H9 (cell line): Measurements from ENCODE around the gene GALNT10. TPM values are rescaled to one million over a fixed set of nuclear protein-coding genes. Genes with fewer than 3 reads are reported as not detected.

ENCODE experiments used
- DNase-seq: peaks from one replicate; pipeline ENCODE4 v3.0.0-alpha.2; 2017
- H2AFZ ChIP-seq: one replicate; pipeline ENCODE4 v1.6.1; 2013; ENCODE audit warnings: mild to moderate bottlenecking, low read length, control low read depth, moderate library complexity
- H2AK5ac ChIP-seq: 2 replicates; pipeline ENCODE4 v1.6.1; 2013; ENCODE audit warnings: low read length, control low read depth, mixed read lengths; ENCODE audit not compliant: insufficient read length
- H2BK120ac ChIP-seq: one replicate; pipeline ENCODE4 v1.6.1; 2013; ENCODE audit warnings: low read depth, mild to moderate bottlenecking, low read length, control low read depth, inconsistent platforms; ENCODE audit not compliant: poor library complexity, severe bottlenecking
- H2BK12ac ChIP-seq: 2 replicates; pipeline ENCODE4 v1.6.1; 2013; ENCODE audit warnings: low read length, control low read depth, mixed read lengths, low read depth; ENCODE audit not compliant: insufficient read length
- H2BK15ac ChIP-seq: 2 replicates; pipeline ENCODE4 v1.6.1; 2013; ENCODE audit warnings: low read depth, low read length, control low read depth
- H2BK20ac ChIP-seq: one replicate; pipeline ENCODE4 v1.6.1; 2013; ENCODE audit warnings: low read depth, mild to moderate bottlenecking, low read length, control low read depth, inconsistent platforms; ENCODE audit not compliant: poor library complexity, severe bottlenecking
- H2BK5ac ChIP-seq: 2 replicates; pipeline ENCODE4 v1.6.1; 2013; ENCODE audit warnings: low read length, control low read depth, mixed read lengths; ENCODE audit not compliant: insufficient read length
- H3K14ac ChIP-seq: 2 replicates; pipeline ENCODE4 v1.6.1; 2013; ENCODE audit warnings: low read length, control low read depth; ENCODE audit not compliant: insufficient read depth
- H3K18ac ChIP-seq: 2 replicates; pipeline ENCODE4 v1.6.1; 2013; ENCODE audit warnings: low read depth, mild to moderate bottlenecking, mixed read lengths, low read length, control low read depth; ENCODE audit not compliant: insufficient read length
- H3K23ac ChIP-seq: 2 replicates; pipeline ENCODE4 v1.6.1; 2013; ENCODE audit warnings: low read length, control low read depth, mixed read lengths, low read depth; ENCODE audit not compliant: insufficient read length
- H3K23me2 ChIP-seq: 2 replicates; pipeline ENCODE4 v1.6.1; 2013; ENCODE audit warnings: low read depth, mild to moderate bottlenecking, mixed read lengths, low read length, control low read depth; ENCODE audit not compliant: insufficient read length, poor library complexity, severe bottlenecking
- H3K27ac ChIP-seq: 2 replicates; pipeline ENCODE4 v1.5.1; 2013; ENCODE audit warnings: low read length, control low read depth, mixed read lengths, low read depth; ENCODE audit not compliant: insufficient read length
- H3K27me3 ChIP-seq: 2 replicates; pipeline ENCODE4 v1.6.1; 2013; ENCODE audit warnings: low read length, control low read depth, inconsistent platforms; ENCODE audit not compliant: insufficient read depth
- H3K4ac ChIP-seq: 2 replicates; pipeline ENCODE4 v1.6.1; 2013; ENCODE audit warnings: low read depth, mild to moderate bottlenecking, control low read depth, inconsistent platforms, low read length, moderate library complexity
- H3K4me1 ChIP-seq: 2 replicates; pipeline ENCODE4 v1.6.1; 2013; ENCODE audit warnings: low read length, control low read depth, inconsistent platforms; ENCODE audit not compliant: insufficient read depth
- H3K4me2 ChIP-seq: 2 replicates; pipeline ENCODE4 v1.6.1; 2013; ENCODE audit warnings: low read length, control low read depth, mixed read lengths; ENCODE audit not compliant: insufficient read length, insufficient read depth
- H3K56ac ChIP-seq: 2 replicates; pipeline ENCODE4 v1.6.1; 2013; ENCODE audit warnings: low read depth, mild to moderate bottlenecking, mixed read lengths, low read length, control low read depth; ENCODE audit not compliant: insufficient read length
- H3K79me1 ChIP-seq: 2 replicates; pipeline ENCODE4 v1.6.1; 2013; ENCODE audit warnings: low read depth, mild to moderate bottlenecking, moderate library complexity, low read length, control low read depth, inconsistent platforms; ENCODE audit not compliant: insufficient read depth, poor library complexity, severe bottlenecking
- H3K79me2 ChIP-seq: 2 replicates; pipeline ENCODE4 v1.6.1; 2013; ENCODE audit warnings: low read length, control low read depth, inconsistent platforms; ENCODE audit not compliant: insufficient read depth
- H3K9ac ChIP-seq: 2 replicates; pipeline ENCODE4 v1.6.1; 2013; ENCODE audit warnings: low read length, control low read depth, mixed read lengths; ENCODE audit not compliant: insufficient read length; ENCODE audit errors: extremely low read depth
- H3K9me3 ChIP-seq: one replicate; pipeline ENCODE4 v1.6.1; 2013; ENCODE audit warnings: low read depth, low read length, inconsistent platforms; ENCODE audit not compliant: control insufficient read depth
- H3T11ph ChIP-seq: one replicate; pipeline ENCODE4 v1.6.1; 2013; ENCODE audit warnings: mild to moderate bottlenecking, low read length, control low read depth, inconsistent platforms
- H4K20me1 ChIP-seq: one replicate; pipeline ENCODE4 v1.6.1; 2013; ENCODE audit not compliant: control insufficient read depth, insufficient read length, insufficient read depth
- H4K5ac ChIP-seq: 2 replicates; pipeline ENCODE4 v1.6.1; 2013; ENCODE audit warnings: low read depth, mild to moderate bottlenecking, mixed read lengths, low read length, control low read depth; ENCODE audit not compliant: insufficient read length
- H4K8ac ChIP-seq: replicated peaks from 2 replicates; pipeline ENCODE4 v1.6.1; 2013; ENCODE audit warnings: low read length, control low read depth, mixed read lengths, low read depth; ENCODE audit not compliant: insufficient read length
- H4K91ac ChIP-seq: 2 replicates; pipeline ENCODE4 v1.6.1; 2013; ENCODE audit warnings: low read depth, mild to moderate bottlenecking, moderate library complexity, mixed read lengths, low read length, control low read depth; ENCODE audit not compliant: insufficient read length
- H3K27ac Mint-ChIP-seq, 3 experiments: 2 replicates in 2 of 3; 3 replicates in 1 of 3; pipeline ENCODE4 v1.8.0; 2020 to 2021; ENCODE audit warnings: mixed read lengths in 3 of 3, mild to moderate bottlenecking in 1 of 3, moderate library complexity in 1 of 3
- H3K27me3 Mint-ChIP-seq: 2 replicates; pipeline ENCODE4 v1.8.0; 2021; ENCODE audit warnings: low read depth, mild to moderate bottlenecking, moderate library complexity, mixed read lengths
- H3K36me3 Mint-ChIP-seq, 3 experiments: 2 replicates in 2 of 3; 3 replicates in 1 of 3; pipeline ENCODE4 v1.8.0; 2020 to 2021; ENCODE audit warnings: low read depth in 3 of 3, mixed read lengths in 3 of 3; ENCODE audit not compliant: insufficient read depth in 1 of 3
- H3K4me1 Mint-ChIP-seq, 2 experiments: 2 replicates each; pipeline ENCODE4 v1.8.0; 2020; ENCODE audit warnings: mixed read lengths in 2 of 2
- H3K4me3 Mint-ChIP-seq, 2 experiments: 2 replicates in 1 of 2; 3 replicates in 1 of 2; pipeline ENCODE4 v1.8.0; 2020 to 2021; ENCODE audit warnings: mild to moderate bottlenecking in 2 of 2, mixed read lengths in 2 of 2, moderate library complexity in 1 of 2
- H3K9me3 Mint-ChIP-seq, 2 experiments: 2 replicates in 1 of 2; 3 replicates in 1 of 2; pipeline ENCODE4 v1.8.0; 2020; ENCODE audit warnings: mild to moderate bottlenecking in 2 of 2, mixed read lengths in 2 of 2, moderate library complexity in 1 of 2
- WGBS: extraction: QIAGEN DNeasy Blood & Tissue Kit; methylation state at CpG from one replicate; pipeline ENCODE4 v1.1.7; 2013; ENCODE audit warnings: missing lambda C conversion rate, low lambda C conversion rate, mixed read lengths; ENCODE audit not compliant: insufficient read length; ENCODE audit errors: extremely low coverage; 5-methylcytosine and 5-hydroxymethylcytosine counted together
- total RNA-seq: library from RNA; stranded (reverse); gene quantifications from 2 replicates; pipeline ENCODE4 v1.2.1, GENCODE V29; 2021
- TF ChIP-seq, protein P1 (sequence below): fragments of 200-600 bp; sonication (generic); conservative IDR thresholded peaks from 3 replicates; pipeline ENCODE4 v1.8.0; 2021; ENCODE audit warnings: antibody characterized with exemption, mild to moderate bottlenecking

GALNT10 gene
- total RNA-seq, 1 experiment from 2014 or later = 15.4 TPM

GRCh38 chr5:154158379-154158737 lies 32.2 kb upstream of the GALNT10 start:
- DNase-seq = no peak
- Histone ChIP-seq H2BK20ac (no peak overlapping the region), H4K20me1 (no peaks in the 10 kb centered on the region), H3K56ac (no peak overlapping the region), H2AK5ac (no peak overlapping the region), H3K9ac (no peak overlapping the region), H2BK120ac (no peak overlapping the region), H3K14ac (no peak overlapping the region), H4K8ac (no peak overlapping the region), H4K5ac (no peak overlapping the region), H3K79me2 (no peaks in the 10 kb centered on the region), H3K27ac (no peak overlapping the region), H3K4me1 (no peaks in the 10 kb centered on the region; the same call in 1 of the 2 replicates), H3K23ac (no peak overlapping the region), H3K4ac (no peak overlapping the region), H4K91ac (no peak overlapping the region), H3K27me3 (no peaks in the 10 kb centered on the region), H2BK5ac (no peak overlapping the region), H3T11ph (no peak overlapping the region), H3K9me3 (no peaks in the 10 kb centered on the region), H3K4me2 (no peak overlapping the region), H3K18ac (no peak overlapping the region), H3K23me2 (no peaks in the 10 kb centered on the region), H2BK12ac (no peak overlapping the region), H3K79me1 (no peaks in the 10 kb centered on the region), H2AFZ (no peak overlapping the region), H2BK15ac (no peak overlapping the region)
- no peak overlapping the region for H3K4me3 Mint-ChIP-seq
- no peaks in the 10 kb centered on the region for H3K36me3 Mint-ChIP-seq
- no peak overlapping the region for H3K27ac Mint-ChIP-seq
- TF ChIP-seq, protein P1, sequence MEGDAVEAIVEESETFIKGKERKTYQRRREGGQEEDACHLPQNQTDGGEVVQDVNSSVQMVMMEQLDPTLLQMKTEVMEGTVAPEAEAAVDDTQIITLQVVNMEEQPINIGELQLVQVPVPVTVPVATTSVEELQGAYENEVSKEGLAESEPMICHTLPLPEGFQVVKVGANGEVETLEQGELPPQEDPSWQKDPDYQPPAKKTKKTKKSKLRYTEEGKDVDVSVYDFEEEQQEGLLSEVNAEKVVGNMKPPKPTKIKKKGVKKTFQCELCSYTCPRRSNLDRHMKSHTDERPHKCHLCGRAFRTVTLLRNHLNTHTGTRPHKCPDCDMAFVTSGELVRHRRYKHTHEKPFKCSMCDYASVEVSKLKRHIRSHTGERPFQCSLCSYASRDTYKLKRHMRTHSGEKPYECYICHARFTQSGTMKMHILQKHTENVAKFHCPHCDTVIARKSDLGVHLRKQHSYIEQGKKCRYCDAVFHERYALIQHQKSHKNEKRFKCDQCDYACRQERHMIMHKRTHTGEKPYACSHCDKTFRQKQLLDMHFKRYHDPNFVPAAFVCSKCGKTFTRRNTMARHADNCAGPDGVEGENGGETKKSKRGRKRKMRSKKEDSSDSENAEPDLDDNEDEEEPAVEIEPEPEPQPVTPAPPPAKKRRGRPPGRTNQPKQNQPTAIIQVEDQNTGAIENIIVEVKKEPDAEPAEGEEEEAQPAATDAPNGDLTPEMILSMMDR = no peak
- peaks cover 16 to 23% of the 10 kb centered on the region in 2 experiments for H3K4me1 Mint-ChIP-seq
- H3K27me3 Mint-ChIP-seq = peaks cover 3% of the 10 kb centered on the region; the same call in 1 of the 2 replicates
- WGBS = no CpG with 5 or more reads among the region's 1 CpG
- H3K9me3 Mint-ChIP-seq = no peaks in the 10 kb centered on the region
